Head of caudate nucleus (tissue), 42 donors: ENCODE measurements around the gene PCLAF.
A peak's percentile ranks its signal among the peaks of the same experiment; 100 is the strongest.
"Not testable (repeated sequence)": the region's sequence is repeated elsewhere in the genome, so short reads cannot be mapped to it uniquely, and the experiment has no call there.

ENCODE experiments used
- DNase-seq, 42 donors: peaks; one replicate each; pipeline versions ENCODE4 v3.0.0 to v3.0.0-alpha.2; 2020 to 2021; ENCODE audit warnings: mixed read lengths in 7 of 42
- intact Hi-C: fragments of 100-400 bp; cut with DNase I; formaldehyde crosslinking; loops from one replicate; pipeline ENCODE4 v1.15.0; 2022

PCLAF gene

GRCh38 chr15:64379216-64379960, 1.9 kb downstream of the PCLAF start:
- intact Hi-C loops, result no loop called here
- DNase-seq, result peak in 1 of 42 donors; percentile 5

- DNase-seq, result peak in 2 of 42 donors; percentile 1 to 13
- intact Hi-C loops, result no loop called here
Observed at GRCh38 chr15:64373360-64373759, 7.9 kb downstream of the PCLAF start.

GRCh38 chr15:64371383-64371782, 9.9 kb downstream of the PCLAF start:
- peak in 2 of 42 donors; percentile 3 to 8 for DNase-seq
- intact Hi-C loops, result not testable (repeated sequence)

- intact Hi-C loops, result no loop called here
Observed at GRCh38 chr15:64369078-64369607, 12.1 kb downstream of the PCLAF start.

GRCh38 chr15:64361259-64361658, 20.0 kb downstream of the PCLAF start:
- DNase-seq, result no peak
- intact Hi-C loops, result no loop called here

More at GRCh38 chr15:64369078-64369607, 12.1 kb downstream of the PCLAF start:
- peak in 1 of 42 donors; percentile 5 for DNase-seq

GRCh38 chr15:64356710-64357040, 24.6 kb downstream of the PCLAF start:
- intact Hi-C loops, result loop anchor here (2.0 kb wide), 1 partner anchor 194 kb away; the partner anchor contains the start of gene PPIB
- no peak for DNase-seq

GRCh38 chr15:64355944-64356709, 25.1 kb downstream of the PCLAF start, which contains the start of gene CSNK1G1:
TSS of gene CSNK1G1 (minus strand) at chr15:64356173. CDS start at chr15:64300499, 55,674 bp downstream.
- peak; percentile 94 to 99 (median 97) for DNase-seq
- intact Hi-C loops, result loop anchor here (2.0 kb wide), 1 partner anchor 193 kb away; the partner anchor contains the start of gene PPIB

- peak in 24 of 42 donors; percentile 4 to 53 (median 14) for DNase-seq
- intact Hi-C loops, result no loop called here
Observed at GRCh38 chr15:64355348-64355943, 25.8 kb downstream of the PCLAF start.

GRCh38 chr15:64354688-64355344, 26.4 kb downstream of the PCLAF start:
- intact Hi-C loops, result no loop called here
- DNase-seq, result no peak

GRCh38 chr15:64351265-64351664, 30.0 kb downstream of the PCLAF start:
- intact Hi-C loops, result no loop called here
- DNase-seq, result no peak

GRCh38 chr15:64349375-64349774, 31.9 kb downstream of the PCLAF start:
- DNase-seq, result no peak
- intact Hi-C loops, result no loop called here

GRCh38 chr15:64348455-64348854, 32.8 kb downstream of the PCLAF start:
- no peak for DNase-seq
- intact Hi-C loops, result no loop called here

- intact Hi-C loops, DNase-seq: not testable (repeated sequence)
Observed at GRCh38 chr15:64346242-64346641, 35.0 kb downstream of the PCLAF start.

GRCh38 chr15:64344651-64345294, 36.5 kb downstream of the PCLAF start:
- intact Hi-C loops, result no loop called here
- DNase-seq, result no peak

GRCh38 chr15:64343841-64344240, 37.4 kb downstream of the PCLAF start:
- intact Hi-C loops, result no loop called here
- DNase-seq, result no peak

- DNase-seq, result no peak
- intact Hi-C loops, result no loop called here
Observed at GRCh38 chr15:64343222-64343621, 38.0 kb downstream of the PCLAF start.

- intact Hi-C loops, result no loop called here
- DNase-seq, result no peak
Observed at GRCh38 chr15:64341961-64342360, 39.3 kb downstream of the PCLAF start.

GRCh38 chr15:64340355-64340754, 40.9 kb downstream of the PCLAF start:
- DNase-seq, result no peak

GRCh38 chr15:64337761-64338160, 43.5 kb downstream of the PCLAF start:
- intact Hi-C loops, result no loop called here
- DNase-seq, result no peak

More at GRCh38 chr15:64340355-64340754, 40.9 kb downstream of the PCLAF start:
- intact Hi-C loops, result no loop called here
